Stimulated activated naive CD4-positive, alpha-beta T cell treated with Interleukin-2 at 50 U/mL for 16 hours (primary cell): Measurements from ENCODE around the gene NET1.
"Not testable (repeated sequence)": the region's sequence is repeated elsewhere in the genome, so short reads cannot be mapped to it uniquely, and the experiment has no call there.

Experiments
- DNase-seq: peaks from one replicate; lab custom pipeline; 2025; lab: John Stamatoyannopoulos, UW

The NET1 gene

GRCh38 chr10:5400468-5401240, 11.7 kb upstream of the NET1 start:
- DNase-seq, result no peak

GRCh38 chr10:5402798-5403197, 9.6 kb upstream of the NET1 start:
- no peak for DNase-seq

- no peak for DNase-seq
Observed at GRCh38 chr10:5404208-5405041, 7.9 kb upstream of the NET1 start, which contains the start of gene TUBAL3. Gene TUBAL3 (minus strand): TSS chr10:5404828. CDS start chr10:5404792, 36 bp downstream.

GRCh38 chr10:5406918-5407317, 5.4 kb upstream of the NET1 start:
- no peak for DNase-seq

- DNase-seq, result not testable (repeated sequence)
Observed at GRCh38 chr10:5410787-5411186, 1.6 kb upstream of the NET1 start.

GRCh38 chr10:5411941-5412276, 448 bp upstream of the NET1 start:
- no peak for DNase-seq

GRCh38 chr10:5413012-5413938, 918 bp downstream of the NET1 start:
- DNase-seq, result no peak

- DNase-seq, result no peak
Observed at GRCh38 chr10:5416981-5417380, 4.6 kb downstream of the NET1 start.

GRCh38 chr10:5418584-5418983, 6.2 kb downstream of the NET1 start:
- no peak for DNase-seq

GRCh38 chr10:5419466-5420094, 7.2 kb downstream of the NET1 start:
- no peak for DNase-seq

GRCh38 chr10:5423771-5424170, 11.4 kb downstream of the NET1 start:
- DNase-seq, result no peak

GRCh38 chr10:5424751-5425150, 12.4 kb downstream of the NET1 start:
- DNase-seq, result no peak

- no peak for DNase-seq
Observed at GRCh38 chr10:5428133-5428532, 15.8 kb downstream of the NET1 start.

GRCh38 chr10:5433182-5433581, 20.8 kb downstream of the NET1 start:
- no peak for DNase-seq

- DNase-seq, result no peak
Observed at GRCh38 chr10:5434017-5434753, 21.8 kb downstream of the NET1 start.

- no peak for DNase-seq
Observed at GRCh38 chr10:5435328-5435727, 23.0 kb downstream of the NET1 start.

GRCh38 chr10:5440206-5440605, 27.8 kb downstream of the NET1 start:
- DNase-seq, result no peak

GRCh38 chr10:5441106-5441505, 28.7 kb downstream of the NET1 start:
- DNase-seq, result no peak

GRCh38 chr10:5442065-5442989, 30.0 kb downstream of the NET1 start:
- peak; percentile 2 for DNase-seq

- DNase-seq, result no peak
Observed at GRCh38 chr10:5442990-5443370, 30.6 kb downstream of the NET1 start.
